SU-DHL-6 (cell line): ENCODE results near the gene EHMT2.

Experiments
- H2AFZ ChIP-seq: fragments of 200-600 bp; sonication (generic); 2 replicates; pipeline ENCODE4 v1.6.1; 2014; ENCODE audit warnings: low read depth, mild to moderate bottlenecking, moderate library complexity, mixed read lengths, antibody characterized with exemption, low read length; ENCODE audit not compliant: severe bottlenecking
- H3F3A ChIP-seq: fragments of 200-600 bp; shearing (Covaris generic); 2 replicates; pipeline ENCODE4 v1.6.0; 2016; ENCODE audit warnings: antibody characterized with exemption, mild to moderate bottlenecking; ENCODE audit not compliant: insufficient read depth
- H3K27ac ChIP-seq: fragments of 200-600 bp; sonication (generic); 2 replicates; pipeline ENCODE4 v1.5.1; 2016; ENCODE audit warnings: low read depth, mild to moderate bottlenecking, low read length, moderate library complexity, mixed read lengths
- H3K27me3 ChIP-seq: fragments of 200-600 bp; sonication (generic), shearing (Covaris generic); 2 replicates; pipeline ENCODE4 v1.6.0; 2014; ENCODE audit warnings: mild to moderate bottlenecking, low read length
- H3K36me3 ChIP-seq: fragments of 200-600 bp; sonication (generic); 2 replicates; pipeline ENCODE4 v1.6.1; 2014; ENCODE audit warnings: mild to moderate bottlenecking, low read length, mixed read lengths
- H3K4me2 ChIP-seq: fragments of 300-600, 200-600 bp; shearing (Covaris generic), sonication (generic); 2 replicates; pipeline ENCODE4 v1.6.0; 2014; ENCODE audit warnings: low read length, low read depth, mild to moderate bottlenecking; ENCODE audit not compliant: poor library complexity, severe bottlenecking
- H3K4me3 ChIP-seq: fragments of 200-600 bp; sonication (generic); 2 replicates; pipeline ENCODE4 v1.5.1; 2014; ENCODE audit warnings: antibody characterized with exemption, low read length, mild to moderate bottlenecking, mixed read lengths; ENCODE audit not compliant: insufficient read depth, poor library complexity, severe bottlenecking
- H3K79me2 ChIP-seq: fragments of 200-600 bp; sonication (generic); 2 replicates; pipeline ENCODE4 v1.6.1; 2014; ENCODE audit warnings: mild to moderate bottlenecking, low read length, moderate library complexity; ENCODE audit not compliant: insufficient read depth
- H3K9ac ChIP-seq: fragments of 200-600 bp; sonication (generic); 2 replicates; pipeline ENCODE4 v1.7.0; 2014; ENCODE audit warnings: mild to moderate bottlenecking, low read length
- H3K9me2 ChIP-seq: fragments of 200-600 bp; sonication (generic); replicated peaks from 2 replicates; pipeline ENCODE4 v1.6.1; 2014; ENCODE audit warnings: low read length; ENCODE audit not compliant: insufficient read depth
- H3K9me3 ChIP-seq: fragments of 200-600 bp; sonication (generic); 2 replicates; pipeline ENCODE4 v1.6.1; 2014; ENCODE audit warnings: low read length, mixed read lengths; ENCODE audit not compliant: insufficient read depth
- H4K20me1 ChIP-seq: fragments of 200-600 bp; sonication (generic); 2 replicates; pipeline ENCODE4 v1.6.1; 2014; ENCODE audit warnings: low read depth, mild to moderate bottlenecking, antibody characterized with exemption, low read length, moderate library complexity, mixed read lengths
- CTCF ChIP-seq: fragments of 200-600 bp; sonication (generic); IDR thresholded peaks from one replicate; pipeline ENCODE4 v1.5.1; 2017; ENCODE audit warnings: antibody characterized with exemption, mild to moderate bottlenecking, low read length, moderate library complexity; ENCODE audit not compliant: insufficient read depth, poor library complexity, severe bottlenecking
- EZH2phosphoT487 ChIP-seq: fragments of 200-600 bp; sonication (generic), shearing (Covaris generic); conservative IDR thresholded peaks from 2 replicates; pipeline ENCODE4 v1.6.1; 2018; ENCODE audit warnings: mild to moderate bottlenecking, antibody characterized with exemption, low read length, moderate library complexity, mixed read lengths

The EHMT2 gene

DNA sequence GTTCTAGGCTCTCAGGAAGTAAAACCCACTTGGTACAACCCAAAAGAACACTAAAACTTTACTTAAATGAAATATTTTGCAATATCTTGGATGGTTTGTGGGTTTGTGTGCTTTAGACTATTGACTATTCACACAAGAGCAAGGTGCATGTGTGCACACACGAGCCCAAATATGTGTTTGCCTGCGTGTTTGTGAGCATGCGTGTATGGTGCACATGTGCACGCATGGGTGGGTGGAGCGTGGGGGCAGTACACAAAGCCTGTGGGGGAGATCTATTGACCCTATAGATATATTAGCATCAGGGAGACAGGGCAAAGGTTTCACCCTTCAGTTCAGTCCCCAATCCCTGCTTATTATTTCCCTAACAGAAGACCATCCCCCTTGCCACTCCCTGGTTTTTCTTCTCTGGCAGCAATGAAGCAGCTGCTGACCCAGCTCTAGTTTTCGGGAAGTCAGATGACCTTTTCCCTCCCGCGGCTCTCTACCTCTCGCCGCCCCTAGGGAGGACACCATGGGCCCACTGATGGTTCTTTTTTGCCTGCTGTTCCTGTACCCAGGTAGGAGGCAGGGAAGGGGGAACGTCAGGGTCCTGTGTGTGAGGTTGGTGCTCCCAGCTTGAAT is 29.9 kb upstream of the EHMT2 start, which contains the start of gene C2:
C2 (plus strand) TSS at position 476 of the 621 bp plus-strand sequence; CDS start at position 512, 36 bp downstream.
- H3K36me3 ChIP-seq = no peaks in the 10 kb centered on the region
- H3K9me3 ChIP-seq = no peaks in the 10 kb centered on the region
- H3K4me3 ChIP-seq = no peak within 1 kb of the TSS
- no peak within 1 kb of the TSS for H3K27ac ChIP-seq
- no peak within 1 kb of the TSS for H2AFZ ChIP-seq
- H3K4me2 ChIP-seq = no peak within 1 kb of the TSS
- H3F3A ChIP-seq = no peaks in the 10 kb centered on the region
- TF ChIP-seq EZH2phosphoT487 (no peak), CTCF (no peak)
- no peaks in the 10 kb centered on the region for H3K79me2 ChIP-seq
- no peaks in the 10 kb centered on the region for H3K9me2 ChIP-seq
- no peak within 1 kb of the TSS for H3K9ac ChIP-seq
- H4K20me1 ChIP-seq = no peaks in the 10 kb centered on the region
- no peaks in the 10 kb centered on the region for H3K27me3 ChIP-seq

DNA sequence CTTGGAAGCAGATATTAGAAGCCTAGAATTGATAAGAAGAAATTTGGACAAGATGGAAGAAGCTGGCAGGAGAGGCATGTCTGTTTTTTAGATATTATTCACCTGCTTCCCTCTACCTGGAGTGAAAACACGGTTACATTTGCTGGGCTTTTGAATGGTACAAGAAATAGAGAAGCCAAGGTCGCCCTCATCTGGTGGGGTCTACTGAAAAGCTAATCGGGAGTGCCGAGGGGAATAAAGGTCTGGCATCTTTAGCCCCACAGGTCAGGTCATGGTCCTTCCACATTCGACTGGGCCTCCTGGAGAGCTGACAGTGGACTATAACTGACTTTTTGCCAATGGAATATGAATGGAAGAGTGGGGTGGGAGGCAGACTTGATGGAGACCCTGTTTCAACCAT is 25.4 kb upstream of the EHMT2 start:
- Histone ChIP-seq H3K4me2 (no peak overlapping the region), H3K27me3 (no peaks in the 10 kb centered on the region), H3K36me3 (no peaks in the 10 kb centered on the region), H3K9me2 (no peaks in the 10 kb centered on the region), H3K27ac (no peak overlapping the region), H3K9me3 (no peaks in the 10 kb centered on the region), H3F3A (no peaks in the 10 kb centered on the region), H3K4me3 (no peak overlapping the region), H4K20me1 (no peaks in the 10 kb centered on the region), H3K9ac (no peak overlapping the region), H3K79me2 (no peaks in the 10 kb centered on the region), H2AFZ (no peak overlapping the region)
- TF ChIP-seq CTCF (peak; percentile 19), EZH2phosphoT487 (no peak)

- no peak overlapping the region for H3K4me2 ChIP-seq
- H3K27ac ChIP-seq = no peak overlapping the region
- H2AFZ ChIP-seq = no peak overlapping the region
- TF ChIP-seq EZH2phosphoT487 (no peak), CTCF (no peak)
- no peaks in the 10 kb centered on the region for H3K9me2 ChIP-seq
- H3F3A ChIP-seq = no peaks in the 10 kb centered on the region
- H3K79me2 ChIP-seq = no peaks in the 10 kb centered on the region
- H3K36me3 ChIP-seq = no peaks in the 10 kb centered on the region
- no peaks in the 10 kb centered on the region for H4K20me1 ChIP-seq
- H3K4me3 ChIP-seq = no peak overlapping the region
- no peak overlapping the region for H3K9ac ChIP-seq
- H3K27me3 ChIP-seq = no peaks in the 10 kb centered on the region
- H3K9me3 ChIP-seq = no peaks in the 10 kb centered on the region
These were observed 23.3 kb upstream of the EHMT2 start for GRCh38 chr6:31920811-31921210.
